Astrocyte (in vitro differentiated cells and primary cell): ENCODE data around the gene FAM117A. TPM values are rescaled to one million over a fixed set of nuclear protein-coding genes. Genes with fewer than 3 reads are reported as not detected.

Source experiments
- DNase-seq: peaks from one replicate; pipeline ENCODE4 v3.0.0-alpha.2; 2010; ENCODE audit warnings: low read depth
- FAIRE-seq: peaks from 2 replicates; lab custom pipeline; 2011; peaks lifted over from hg19 to GRCh38; lab: Jason Lieb, UNC
- H2AFZ ChIP-seq: 2 replicates; pipeline ENCODE4 v1.6.0; 2012; ENCODE audit warnings: low read depth, low read length, inconsistent platforms
- H3K27ac ChIP-seq: 2 replicates; pipeline ENCODE4 v1.5.1; 2011; ENCODE audit warnings: low read depth, low read length, inconsistent platforms
- H3K27me3 ChIP-seq: 2 replicates; pipeline ENCODE4 v1.6.0; 2011; ENCODE audit warnings: low read length, inconsistent platforms; ENCODE audit not compliant: insufficient read depth
- H3K36me3 ChIP-seq: 2 replicates; pipeline ENCODE4 v1.5.1; 2011; ENCODE audit warnings: low read length, inconsistent platforms; ENCODE audit not compliant: insufficient read depth
- H3K4me1 ChIP-seq: 2 replicates; pipeline ENCODE4 v1.5.1; 2011; ENCODE audit warnings: low read length, inconsistent platforms; ENCODE audit not compliant: insufficient read depth
- H3K4me2 ChIP-seq: 2 replicates; pipeline ENCODE4 v1.6.0; 2012; ENCODE audit warnings: low read length, inconsistent platforms
- H3K4me3 ChIP-seq: 2 replicates; pipeline ENCODE4 v1.5.1; 2011; ENCODE audit warnings: low read depth, mild to moderate bottlenecking, low read length, inconsistent platforms; ENCODE audit not compliant: insufficient read depth
- H3K79me2 ChIP-seq: 2 replicates; pipeline ENCODE4 v1.6.0; 2012; ENCODE audit warnings: mild to moderate bottlenecking, low read length, inconsistent platforms; ENCODE audit not compliant: insufficient read depth
- H3K9ac ChIP-seq: 2 replicates; pipeline ENCODE4 v1.6.0; 2012; ENCODE audit warnings: mild to moderate bottlenecking, low read length, inconsistent platforms
- H3K9me3 ChIP-seq: 2 replicates; pipeline ENCODE4 v1.5.1; 2012; ENCODE audit warnings: low read depth, mild to moderate bottlenecking, low read length, inconsistent platforms; ENCODE audit not compliant: insufficient read depth
- H4K20me1 ChIP-seq: 2 replicates; pipeline ENCODE4 v1.6.0; 2012; ENCODE audit warnings: low read length, inconsistent platforms; ENCODE audit not compliant: insufficient read depth
- H3K27ac Mint-ChIP-seq: one replicate; pipeline ENCODE4 v1.8.0; 2021; ENCODE audit warnings: mild to moderate bottlenecking, mixed read lengths; ENCODE audit not compliant: unreplicated experiment
- H3K27me3 Mint-ChIP-seq: one replicate; pipeline ENCODE4 v1.8.0; 2021; ENCODE audit warnings: low read depth, mixed read lengths; ENCODE audit not compliant: unreplicated experiment
- H3K36me3 Mint-ChIP-seq: one replicate; pipeline ENCODE4 v1.8.0; 2021; ENCODE audit warnings: low read depth, mixed read lengths; ENCODE audit not compliant: unreplicated experiment
- H3K4me1 Mint-ChIP-seq: one replicate; pipeline ENCODE4 v1.8.0; 2021; ENCODE audit warnings: low read depth, mixed read lengths; ENCODE audit not compliant: unreplicated experiment
- H3K4me3 Mint-ChIP-seq: one replicate; pipeline ENCODE4 v1.8.0; 2021; ENCODE audit warnings: mild to moderate bottlenecking, moderate library complexity, mixed read lengths; ENCODE audit not compliant: unreplicated experiment
- H3K9me3 Mint-ChIP-seq: one replicate; pipeline ENCODE4 v1.8.0; 2021; ENCODE audit warnings: mild to moderate bottlenecking, mixed read lengths; ENCODE audit not compliant: unreplicated experiment
- EZH2 ChIP-seq: IDR thresholded peaks from 2 replicates; pipeline ENCODE4 v1.6.1; 2012; ENCODE audit warnings: mild to moderate bottlenecking, low read length, inconsistent platforms; ENCODE audit not compliant: insufficient read depth
- total RNA-seq: library from RNA; stranded (reverse); gene quantifications from 2 replicates; pipeline ENCODE4 v1.2.1, GENCODE V29; 2021
- TF ChIP-seq, protein P1 (sequence below): IDR thresholded peaks from 2 replicates; pipeline ENCODE4 v1.5.1; 2011; ENCODE audit warnings: low read depth, mild to moderate bottlenecking, inconsistent platforms, low read length, moderate library complexity; ENCODE audit not compliant: insufficient read depth

Gene FAM117A
- total RNA-seq, 1 donor from 2014 or later = 8.0 TPM

DNA sequence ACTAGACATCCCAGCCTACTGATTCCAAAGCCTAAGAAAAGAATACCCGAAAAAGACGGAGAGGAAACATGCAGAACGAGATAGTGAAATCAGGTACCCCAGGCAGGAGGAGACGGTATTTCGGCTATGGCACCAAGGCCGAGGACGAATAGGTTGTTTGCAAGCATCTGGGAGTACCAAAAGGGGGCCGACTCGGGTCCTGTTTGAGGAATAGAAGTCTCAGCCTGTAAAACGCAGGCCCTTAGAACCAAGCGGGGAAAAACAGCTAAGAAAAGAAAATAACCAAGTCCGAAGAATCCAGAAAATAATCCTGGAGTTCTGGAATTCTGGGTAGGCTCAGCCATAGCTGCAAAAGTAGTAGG lies 56.7 kb downstream of the FAM117A start:
- no peaks in the 10 kb centered on the region for H3K27me3 ChIP-seq
- DNase-seq = no peak
- FAIRE-seq = no peak
- no peaks in the 10 kb centered on the region for H3K9me3 Mint-ChIP-seq
- H3K36me3 ChIP-seq = peaks cover 31% of the 10 kb centered on the region
- peaks cover 8% of the 10 kb centered on the region for H3K4me1 Mint-ChIP-seq
- H3K79me2 ChIP-seq = peaks cover 24% of the 10 kb centered on the region
- H3K9ac ChIP-seq = peak overlapping the region; percentile 96
- H4K20me1 ChIP-seq = peaks cover 6% of the 10 kb centered on the region
- peak overlapping the region; percentile 97 for H3K4me3 Mint-ChIP-seq
- H3K27ac ChIP-seq = peak overlapping the region; percentile 97
- H3K36me3 Mint-ChIP-seq = peaks cover 8% of the 10 kb centered on the region
- H3K4me2 ChIP-seq = peak overlapping the region; percentile 97
- TF ChIP-seq EZH2 = no peak
- TF ChIP-seq, protein P1, sequence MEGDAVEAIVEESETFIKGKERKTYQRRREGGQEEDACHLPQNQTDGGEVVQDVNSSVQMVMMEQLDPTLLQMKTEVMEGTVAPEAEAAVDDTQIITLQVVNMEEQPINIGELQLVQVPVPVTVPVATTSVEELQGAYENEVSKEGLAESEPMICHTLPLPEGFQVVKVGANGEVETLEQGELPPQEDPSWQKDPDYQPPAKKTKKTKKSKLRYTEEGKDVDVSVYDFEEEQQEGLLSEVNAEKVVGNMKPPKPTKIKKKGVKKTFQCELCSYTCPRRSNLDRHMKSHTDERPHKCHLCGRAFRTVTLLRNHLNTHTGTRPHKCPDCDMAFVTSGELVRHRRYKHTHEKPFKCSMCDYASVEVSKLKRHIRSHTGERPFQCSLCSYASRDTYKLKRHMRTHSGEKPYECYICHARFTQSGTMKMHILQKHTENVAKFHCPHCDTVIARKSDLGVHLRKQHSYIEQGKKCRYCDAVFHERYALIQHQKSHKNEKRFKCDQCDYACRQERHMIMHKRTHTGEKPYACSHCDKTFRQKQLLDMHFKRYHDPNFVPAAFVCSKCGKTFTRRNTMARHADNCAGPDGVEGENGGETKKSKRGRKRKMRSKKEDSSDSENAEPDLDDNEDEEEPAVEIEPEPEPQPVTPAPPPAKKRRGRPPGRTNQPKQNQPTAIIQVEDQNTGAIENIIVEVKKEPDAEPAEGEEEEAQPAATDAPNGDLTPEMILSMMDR = no peak
- peak overlapping the region; percentile 97 for H3K27ac Mint-ChIP-seq
- no peaks in the 10 kb centered on the region for H3K27me3 Mint-ChIP-seq
- H3K4me1 ChIP-seq = peaks cover 14% of the 10 kb centered on the region
- peak overlapping the region; percentile 87 for H2AFZ ChIP-seq
- no peaks in the 10 kb centered on the region for H3K9me3 ChIP-seq
- peak overlapping the region; percentile 91 for H3K4me3 ChIP-seq

DNA sequence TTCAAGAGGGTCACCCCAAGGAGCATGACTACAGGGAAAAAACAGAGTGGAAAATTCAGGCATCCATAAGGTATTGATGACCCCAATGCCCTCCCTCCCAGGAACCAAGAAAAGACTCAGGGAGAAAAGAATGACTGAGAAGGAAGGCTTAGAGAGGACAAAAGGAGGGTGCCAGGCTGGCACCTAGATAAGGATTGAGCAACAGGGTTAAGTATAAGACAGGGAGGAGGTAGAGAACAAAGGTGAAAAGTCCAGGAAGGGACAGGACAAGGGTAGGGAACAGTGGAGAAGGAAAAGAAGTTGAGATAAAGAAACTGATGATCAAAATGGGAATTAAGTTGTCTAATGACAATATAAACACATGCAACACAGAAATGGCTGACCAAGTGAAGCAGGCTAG lies 58.7 kb downstream of the FAM117A start:
- H4K20me1 ChIP-seq = peaks cover 6% of the 10 kb centered on the region
- peaks cover 24% of the 10 kb centered on the region for H3K79me2 ChIP-seq
- H3K9ac ChIP-seq = peak overlapping the region; percentile 0
- DNase-seq (no peak), FAIRE-seq (no peak)
- H3K9me3 ChIP-seq = no peaks in the 10 kb centered on the region
- no peaks in the 10 kb centered on the region for H3K27me3 Mint-ChIP-seq
- peaks cover 50% of the 10 kb centered on the region for H3K36me3 ChIP-seq
- peaks cover 6% of the 10 kb centered on the region for H3K36me3 Mint-ChIP-seq
- no peak overlapping the region for H3K4me3 ChIP-seq
- no peak overlapping the region for H2AFZ ChIP-seq
- peak overlapping the region; percentile 4 for H3K4me3 Mint-ChIP-seq
- peaks cover 14% of the 10 kb centered on the region for H3K4me1 ChIP-seq
- TF ChIP-seq, protein P1 = no peak
- TF ChIP-seq EZH2 = no peak
- H3K4me1 Mint-ChIP-seq = peaks cover 8% of the 10 kb centered on the region
- H3K27ac ChIP-seq = no peak overlapping the region
- no peaks in the 10 kb centered on the region for H3K27me3 ChIP-seq
- H3K9me3 Mint-ChIP-seq = no peaks in the 10 kb centered on the region
- no peak overlapping the region for H3K27ac Mint-ChIP-seq
- no peak overlapping the region for H3K4me2 ChIP-seq

DNA sequence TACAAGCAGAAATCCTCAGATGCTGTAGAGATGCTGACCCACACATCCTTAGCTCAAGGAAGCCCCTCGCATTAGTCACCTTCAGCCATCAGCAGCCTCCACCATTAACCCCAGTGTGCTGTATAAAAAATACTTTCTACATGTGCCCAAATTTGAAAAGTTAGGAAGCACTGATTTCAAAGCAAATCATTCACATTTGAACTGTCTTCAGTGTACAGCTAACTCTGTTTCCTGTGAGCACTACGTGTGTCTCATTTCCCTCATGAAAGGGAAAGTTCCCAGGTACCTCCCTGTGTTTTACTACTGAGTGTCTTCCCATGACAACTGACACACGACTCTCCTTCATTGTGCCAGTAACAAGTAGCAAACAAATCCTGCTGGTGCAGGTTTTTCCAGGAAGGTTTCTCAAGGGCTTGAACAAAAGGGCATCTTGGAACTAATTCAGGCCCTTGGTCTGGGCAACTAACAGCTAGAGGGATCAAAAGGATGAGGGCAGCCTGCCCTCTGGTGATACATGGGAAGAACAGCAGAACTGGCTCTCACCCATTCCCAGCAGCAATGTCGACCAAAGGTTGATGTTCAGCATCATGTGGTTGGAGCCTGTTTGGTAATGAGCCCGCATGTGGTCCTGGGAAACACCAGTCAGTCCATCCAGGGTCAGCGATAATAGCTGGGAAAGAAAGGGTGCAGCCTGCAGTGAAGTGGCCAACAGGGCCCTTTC lies 60.2 kb downstream of the FAM117A start:
- no peak overlapping the region for H3K27ac Mint-ChIP-seq
- no peak overlapping the region for H3K4me3 ChIP-seq
- peaks cover 52% of the 10 kb centered on the region for H3K36me3 ChIP-seq
- peaks cover 13% of the 10 kb centered on the region for H3K4me1 ChIP-seq
- DNase-seq = peak; percentile 16
- H3K27ac ChIP-seq = no peak overlapping the region
- no peaks in the 10 kb centered on the region for H3K9me3 Mint-ChIP-seq
- peaks cover 6% of the 10 kb centered on the region for H3K4me1 Mint-ChIP-seq
- H3K9me3 ChIP-seq = no peaks in the 10 kb centered on the region
- peaks cover 24% of the 10 kb centered on the region for H3K79me2 ChIP-seq
- H3K27me3 Mint-ChIP-seq = no peaks in the 10 kb centered on the region
- no peak overlapping the region for H2AFZ ChIP-seq
- no peak overlapping the region for H3K4me3 Mint-ChIP-seq
- H3K27me3 ChIP-seq = no peaks in the 10 kb centered on the region
- H3K4me2 ChIP-seq = no peak overlapping the region
- H3K9ac ChIP-seq = no peak overlapping the region
- peaks cover 6% of the 10 kb centered on the region for H4K20me1 ChIP-seq
- TF ChIP-seq, protein P1 = peak; percentile 49
- no peak for TF ChIP-seq EZH2
- FAIRE-seq = no peak
- H3K36me3 Mint-ChIP-seq = peaks cover 5% of the 10 kb centered on the region
